HG02763 (cell line): ENCODE data around the gene SPATA22.
"Not testable (repeated sequence)": the region's sequence is repeated elsewhere in the genome, so short reads cannot be mapped to it uniquely, and the experiment has no call there.

Experiments
- ATAC-seq: cut with Tn5 transposase; IDR thresholded peaks from one replicate; pipeline ENCODE4 v1.9.1; 2021; ENCODE audit warnings: mild to moderate bottlenecking, moderate library complexity; ENCODE audit not compliant: unreplicated experiment

Gene SPATA22

GRCh38 chr17:3474212-3474611 is 2.6 kb upstream of the SPATA22 start:
- ATAC-seq = no peak

- no peak for ATAC-seq
These were observed 518 bp upstream of the SPATA22 start for GRCh38 chr17:3472137-3472536.

GRCh38 chr17:3469529-3469928 is 2.1 kb downstream of the SPATA22 start:
- no peak for ATAC-seq

GRCh38 chr17:3466355-3466754 is 5.3 kb downstream of the SPATA22 start:
- not testable (repeated sequence) for ATAC-seq

GRCh38 chr17:3448059-3448665 is 23.5 kb downstream of the SPATA22 start:
- ATAC-seq = no peak

GRCh38 chr17:3447625-3448024 is 24.0 kb downstream of the SPATA22 start:
- no peak for ATAC-seq

- no peak for ATAC-seq
These were observed 31.2 kb downstream of the SPATA22 start for GRCh38 chr17:3440451-3440850.

- ATAC-seq = no peak
These were observed 33.3 kb downstream of the SPATA22 start for GRCh38 chr17:3438368-3438767.

- ATAC-seq = no peak
These were observed 37.9 kb downstream of the SPATA22 start, which contains the start of gene OR1E2 for GRCh38 chr17:3433741-3434140. OR1E2 (minus strand) TSS chr17:3433841; CDS start chr17:3433841, 0 bp downstream.

- not testable (repeated sequence) for ATAC-seq
These were observed 38.4 kb downstream of the SPATA22 start for GRCh38 chr17:3433215-3433614.

GRCh38 chr17:3418222-3418621 is 53.4 kb downstream of the SPATA22 start:
- no peak for ATAC-seq

- ATAC-seq = no peak
These were observed 56.0 kb downstream of the SPATA22 start for GRCh38 chr17:3415610-3416009.

GRCh38 chr17:3412216-3412615 is 59.4 kb downstream of the SPATA22 start:
- not testable (repeated sequence) for ATAC-seq

GRCh38 chr17:3411070-3411469 is 60.5 kb downstream of the SPATA22 start, which contains the start of gene OR3A3:
OR3A3 (plus strand) TSS chr17:3411370.
- no peak for ATAC-seq

GRCh38 chr17:3403856-3404255 is 67.8 kb downstream of the SPATA22 start:
- ATAC-seq = not testable (repeated sequence)

- no peak for ATAC-seq
These were observed 69.8 kb downstream of the SPATA22 start for GRCh38 chr17:3401786-3402185.

- ATAC-seq = no peak
These were observed 71.6 kb downstream of the SPATA22 start for GRCh38 chr17:3400055-3400454.

- no peak for ATAC-seq
These were observed 73.3 kb downstream of the SPATA22 start, which contains the start of gene OR1E1 for GRCh38 chr17:3398310-3398709. OR1E1 (minus strand) TSS chr17:3398410; CDS start chr17:3398410, 0 bp downstream.

GRCh38 chr17:3397801-3398200 is 73.8 kb downstream of the SPATA22 start:
- not testable (repeated sequence) for ATAC-seq
